GM23248 (cell line): ENCODE results near the gene DMRT3. TPM values are rescaled to one million over a fixed set of nuclear protein-coding genes. Genes with fewer than 3 reads are reported as not detected.

Experiments used
- DNase-seq: peaks from one replicate; pipeline ENCODE4 v3.0.0-alpha.2; 2015
- H2AFZ ChIP-seq: fragments of 200-600 bp; sonication (generic); 2 replicates; pipeline ENCODE4 v1.6.1; 2016; ENCODE audit warnings: antibody characterized with exemption
- H3F3A ChIP-seq: fragments of 200-600 bp; sonication (generic); 2 replicates; pipeline ENCODE4 v1.6.1; 2016; ENCODE audit warnings: mild to moderate bottlenecking, antibody characterized with exemption, mixed run types; ENCODE audit not compliant: insufficient read depth
- H3K27ac ChIP-seq: fragments of 200-600 bp; sonication (generic); 2 replicates; pipeline ENCODE4 v1.5.1; 2016; ENCODE audit warnings: mild to moderate bottlenecking
- H3K27me3 ChIP-seq: fragments of 200-600 bp; sonication (generic); replicated peaks from 2 replicates; pipeline ENCODE4 v1.6.1; 2016; ENCODE audit warnings: mild to moderate bottlenecking; ENCODE audit not compliant: insufficient read depth
- H3K36me3 ChIP-seq: fragments of 200-600 bp; sonication (generic); 2 replicates; pipeline ENCODE4 v1.6.1; 2016; ENCODE audit warnings: low read depth, mild to moderate bottlenecking
- H3K4me1 ChIP-seq: fragments of 200-600 bp; sonication (generic); 2 replicates; pipeline ENCODE4 v1.6.1; 2016; ENCODE audit warnings: mild to moderate bottlenecking; ENCODE audit not compliant: insufficient read depth
- H3K4me2 ChIP-seq: fragments of 200-600 bp; sonication (generic); one replicate; pipeline ENCODE4 v1.6.1; 2016; ENCODE audit warnings: mild to moderate bottlenecking; ENCODE audit not compliant: unreplicated experiment
- H3K4me3 ChIP-seq: fragments of 200-600 bp; sonication (generic); 2 replicates; pipeline ENCODE4 v1.5.1; 2016; ENCODE audit warnings: mild to moderate bottlenecking
- H3K79me2 ChIP-seq: fragments of 200-600 bp; sonication (generic); 2 replicates; pipeline ENCODE4 v1.6.1; 2016; ENCODE audit warnings: mild to moderate bottlenecking; ENCODE audit not compliant: insufficient read depth
- H3K9ac ChIP-seq: fragments of 200-600 bp; sonication (generic); 2 replicates; pipeline ENCODE4 v1.6.1; 2016; ENCODE audit warnings: mild to moderate bottlenecking
- H3K9me2 ChIP-seq: fragments of 200-600 bp; sonication (generic); 2 replicates; pipeline ENCODE4 v1.6.1; 2016; ENCODE audit warnings: mixed run types, mild to moderate bottlenecking, moderate library complexity; ENCODE audit not compliant: insufficient read depth
- H3K9me3 ChIP-seq: fragments of 200-600 bp; sonication (generic); one replicate; pipeline ENCODE4 v1.6.1; 2017; ENCODE audit warnings: low read depth
- H4K20me1 ChIP-seq: fragments of 200-600 bp; sonication (generic); 2 replicates; pipeline ENCODE4 v1.6.0; 2016; ENCODE audit not compliant: insufficient read depth
- EZH2 ChIP-seq: fragments of 200-600 bp; sonication (generic); IDR thresholded peaks from 2 replicates; pipeline ENCODE4 v1.6.1; 2018; ENCODE audit warnings: antibody characterized with exemption, mild to moderate bottlenecking; ENCODE audit not compliant: insufficient read depth, poor library complexity, severe bottlenecking
- EZH2phosphoT487 ChIP-seq: fragments of 200-600 bp; sonication (generic); IDR thresholded peaks from 2 replicates; pipeline ENCODE4 v1.6.1; 2018; ENCODE audit warnings: antibody characterized with exemption, moderate library complexity, mild to moderate bottlenecking, low read depth; ENCODE audit not compliant: insufficient read depth
- WGBS, 2 experiments: methylation state at CpG; one replicate each; pipeline ENCODE4 v1.1.6; 2015 to 2017; ENCODE audit warnings: low lambda C conversion rate in 2 of 2, low coverage in 1 of 2; ENCODE audit errors: missing lambda C conversion rate in 2 of 2; 5-methylcytosine and 5-hydroxymethylcytosine counted together
- in situ Hi-C: fragments of 300-500 bp; cut with MboI; formaldehyde crosslinking; loops from 2 replicates; pipeline ENCODE4 v1.15.0; 2020
- polyA plus RNA-seq: library from polyadenylated mRNA; unstranded; fragments of >200 nt; fragmentation: Nextera tagmentation; extraction: Ambion mirVana; gene quantifications from 2 replicates; pipeline ENCODE4 v1.2.1, GENCODE V29; 2016
- total RNA-seq: library from RNA; depleted of rRNA; stranded (reverse); fragments of >200 nt; shearing (Covaris generic); gene quantifications from 2 replicates; pipeline ENCODE4 v1.2.3, GENCODE V29; 2014; rRNA removed

Gene DMRT3
- not detected in 2 replicates for total RNA-seq
- polyA plus RNA-seq = not detected in 2 replicates

- peak; percentile 23 for DNase-seq
- WGBS, 2 experiments = 5% methylated on average over 46 to 55 of the region's 70 CpGs
- Histone ChIP-seq H3F3A (no peaks in the 10 kb centered on the region), H3K9me2 (no peaks in the 10 kb centered on the region), H3K4me3 (no peak within 1 kb of the TSS), H3K36me3 (no peaks in the 10 kb centered on the region), H2AFZ (no peak within 1 kb of the TSS), H3K27me3 (peaks cover 85% of the 10 kb centered on the region), H3K9me3 (no peaks in the 10 kb centered on the region), H3K4me2 (no peak within 1 kb of the TSS), H3K27ac (no peak within 1 kb of the TSS), H3K79me2 (no peaks in the 10 kb centered on the region), H3K4me1 (no peaks in the 10 kb centered on the region), H4K20me1 (no peaks in the 10 kb centered on the region), H3K9ac (no peak within 1 kb of the TSS)
- no peak for TF ChIP-seq EZH2
- no peak for TF ChIP-seq EZH2phosphoT487
- in situ Hi-C loops = loop anchor here (25.0 kb wide), 1 partner anchor 364 kb away; no protein-coding TSS in a partner anchor
Measured at GRCh38 chr9:976258-976942, at the start of gene DMRT3. TSS of gene DMRT3 (plus strand) at chr9:976655. CDS start at chr9:977002, 347 bp downstream.

- Histone ChIP-seq H3K27ac (no peak overlapping the region), H3K9me3 (no peaks in the 10 kb centered on the region), H4K20me1 (no peaks in the 10 kb centered on the region), H3K36me3 (no peaks in the 10 kb centered on the region), H3K79me2 (no peaks in the 10 kb centered on the region), H3K9ac (no peak overlapping the region), H2AFZ (no peak overlapping the region), H3K4me3 (no peak overlapping the region), H3K27me3 (no peaks in the 10 kb centered on the region; the same call in 1 of the 2 replicates), H3K4me2 (no peak overlapping the region), H3K4me1 (no peaks in the 10 kb centered on the region), H3K9me2 (no peaks in the 10 kb centered on the region), H3F3A (no peaks in the 10 kb centered on the region)
- in situ Hi-C loops = no loop called here
- DNase-seq = no peak
- TF ChIP-seq EZH2phosphoT487 (no peak), EZH2 (no peak)
- 52 to 59% methylated on average over 8 of the region's 8 CpGs for WGBS, 2 experiments
Measured at GRCh38 chr9:926976-927375, 49.5 kb upstream of the DMRT3 start.

DNA sequence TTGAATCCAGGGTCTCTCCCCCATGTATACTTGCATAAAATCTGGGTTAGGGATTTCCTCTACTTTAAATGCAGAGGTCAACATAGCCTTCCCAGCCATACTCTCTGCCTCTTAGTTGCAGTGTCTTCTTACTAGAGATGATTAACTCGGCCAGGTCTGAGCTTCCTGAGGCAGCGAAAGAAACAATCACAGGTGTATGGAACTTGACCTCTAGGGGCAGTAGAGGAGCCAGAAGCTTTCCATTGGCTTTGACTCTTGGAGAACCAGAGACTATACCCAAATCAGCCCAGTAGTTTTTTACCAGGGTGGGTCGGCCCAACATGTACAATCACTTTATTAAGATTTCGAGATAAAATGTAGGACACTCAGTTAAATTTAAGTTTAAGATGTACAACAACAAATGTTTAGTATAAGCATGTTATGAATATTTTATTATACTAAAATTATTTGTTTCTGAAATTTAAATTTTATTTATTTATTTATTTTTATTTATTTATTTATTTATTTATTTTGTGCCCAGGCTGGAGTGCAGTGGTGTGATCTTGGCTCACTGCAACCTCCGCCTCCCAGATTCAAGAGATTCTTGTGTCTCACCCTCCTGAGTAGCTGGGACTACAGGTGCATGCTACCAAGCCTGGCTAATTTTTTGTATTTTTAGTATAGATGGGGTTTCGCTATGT, 48.0 kb upstream of the DMRT3 start:
- no peak overlapping the region for H3K4me2 ChIP-seq
- 37 to 39% methylated on average over 6 of the region's 6 CpGs for WGBS, 2 experiments
- no peaks in the 10 kb centered on the region for H3K4me1 ChIP-seq
- no peaks in the 10 kb centered on the region for H3K9me3 ChIP-seq
- DNase-seq = peak; percentile 28
- H3K4me3 ChIP-seq = no peak overlapping the region
- no peaks in the 10 kb centered on the region for H3K79me2 ChIP-seq
- no peak overlapping the region for H3K9ac ChIP-seq
- H3K27me3 ChIP-seq = no peaks in the 10 kb centered on the region; the same call in 1 of the 2 replicates
- no peaks in the 10 kb centered on the region for H3K9me2 ChIP-seq
- no peak for TF ChIP-seq EZH2
- no peak for TF ChIP-seq EZH2phosphoT487
- H3F3A ChIP-seq = no peaks in the 10 kb centered on the region
- in situ Hi-C loops = no loop called here
- no peaks in the 10 kb centered on the region for H3K36me3 ChIP-seq
- no peak overlapping the region for H2AFZ ChIP-seq
- H4K20me1 ChIP-seq = no peaks in the 10 kb centered on the region
- no peak overlapping the region for H3K27ac ChIP-seq

DNA sequence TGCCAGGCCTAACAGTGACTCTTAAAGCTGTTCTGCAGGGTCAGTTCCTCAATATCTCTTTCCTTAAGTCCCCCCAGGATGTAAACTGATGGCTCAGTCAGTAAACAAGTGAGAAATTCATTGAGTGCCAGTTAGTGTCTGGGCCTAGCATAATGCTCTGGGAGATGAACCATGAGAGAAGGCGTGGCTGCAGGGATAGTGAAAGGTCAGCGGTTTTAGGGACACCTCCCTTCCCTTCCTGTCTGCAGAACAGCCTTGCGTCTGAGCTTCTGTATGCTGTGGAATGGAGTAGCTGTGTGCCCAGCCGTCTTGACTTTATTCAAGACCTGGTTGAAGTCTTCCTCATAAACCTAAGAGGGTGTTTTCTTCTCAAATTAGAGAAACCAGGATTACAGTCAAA, 46.7 kb upstream of the DMRT3 start:
- Histone ChIP-seq H3K36me3 (no peaks in the 10 kb centered on the region), H3K9ac (no peak overlapping the region), H4K20me1 (no peaks in the 10 kb centered on the region), H3K27ac (no peak overlapping the region), H3K4me3 (no peak overlapping the region), H2AFZ (no peak overlapping the region), H3K4me1 (no peaks in the 10 kb centered on the region), H3F3A (no peaks in the 10 kb centered on the region), H3K79me2 (no peaks in the 10 kb centered on the region), H3K4me2 (no peak overlapping the region), H3K9me2 (no peaks in the 10 kb centered on the region), H3K9me3 (no peaks in the 10 kb centered on the region), H3K27me3 (peaks cover 5% of the 10 kb centered on the region; the same call in 1 of the 2 replicates)
- in situ Hi-C loops = no loop called here
- TF ChIP-seq EZH2 = no peak
- TF ChIP-seq EZH2phosphoT487 = no peak
- 40 to 50% methylated on average over 4 of the region's 4 CpGs for WGBS, 2 experiments
- DNase-seq = no peak
